IPS DF 4.7 (cell line): ENCODE measurements around the gene GPRC5C.
"Not testable (repeated sequence)": the region's sequence is repeated elsewhere in the genome, so short reads cannot be mapped to it uniquely, and the experiment has no call there.

Experiments
- DNase-seq: peaks from one replicate; pipeline ENCODE4 v3.0.0-alpha.2; 2013; ENCODE audit warnings: low spot score; ENCODE audit errors: extremely low read depth

The GPRC5C gene

GRCh38 chr17:74471341-74471740 is 39.5 kb downstream of the GPRC5C start:
- DNase-seq, result no peak

GRCh38 chr17:74472890-74473289 is 41.0 kb downstream of the GPRC5C start:
- DNase-seq, result no peak

GRCh38 chr17:74473294-74473693 is 41.4 kb downstream of the GPRC5C start:
- DNase-seq, result no peak

GRCh38 chr17:74474043-74474792 is 42.3 kb downstream of the GPRC5C start:
- DNase-seq, result no peak

GRCh38 chr17:74475189-74475588 is 43.3 kb downstream of the GPRC5C start:
- no peak for DNase-seq

GRCh38 chr17:74477411-74477810 is 45.5 kb downstream of the GPRC5C start:
- no peak for DNase-seq

- no peak for DNase-seq
Measured at GRCh38 chr17:74478420-74479100, 46.7 kb downstream of the GPRC5C start.

GRCh38 chr17:74480290-74480689 is 48.4 kb downstream of the GPRC5C start:
- no peak for DNase-seq

GRCh38 chr17:74481621-74482020 is 49.7 kb downstream of the GPRC5C start:
- no peak for DNase-seq

GRCh38 chr17:74484066-74484465 is 52.2 kb downstream of the GPRC5C start:
- no peak for DNase-seq

- DNase-seq, result no peak
Measured at GRCh38 chr17:74485022-74485743, 53.3 kb downstream of the GPRC5C start.

GRCh38 chr17:74485841-74486240 is 54.0 kb downstream of the GPRC5C start:
- no peak for DNase-seq

GRCh38 chr17:74488276-74488675 is 56.4 kb downstream of the GPRC5C start:
- DNase-seq, result not testable (repeated sequence)

- no peak for DNase-seq
Measured at GRCh38 chr17:74490716-74491115, 58.8 kb downstream of the GPRC5C start.

GRCh38 chr17:74491626-74492025 is 59.7 kb downstream of the GPRC5C start:
- no peak for DNase-seq

GRCh38 chr17:74493331-74493833 is 61.5 kb downstream of the GPRC5C start:
- DNase-seq, result peak; percentile 79
